Hepatocyte (in vitro differentiated cells): ENCODE results near the gene DKK1. TPM values are rescaled to one million over a fixed set of nuclear protein-coding genes. Genes with fewer than 3 reads are reported as not detected.
A peak's percentile ranks its signal among the peaks of the same experiment; 100 is the strongest.

ENCODE experiments used
- DNase-seq: peaks from one replicate; pipeline ENCODE4 v3.0.0-alpha.2; 2016; ENCODE audit warnings: low spot score
- H2AFZ ChIP-seq: fragments of 200-600 bp; sonication (generic); 2 replicates; pipeline ENCODE4 v1.6.0; 2016; ENCODE audit warnings: antibody characterized with exemption, mild to moderate bottlenecking
- H3K27ac ChIP-seq: fragments of 200-600 bp; sonication (generic); 2 replicates; pipeline ENCODE4 v1.5.1; 2016; ENCODE audit warnings: mild to moderate bottlenecking
- H3K27me3 ChIP-seq: fragments of 200-600 bp; sonication (generic); 2 replicates; pipeline ENCODE4 v1.6.1; 2016
- H3K36me3 ChIP-seq: fragments of 200-600 bp; sonication (generic); replicated peaks from 2 replicates; pipeline ENCODE4 v1.5.1; 2016; ENCODE audit warnings: low read depth; ENCODE audit not compliant: insufficient read depth
- H3K4me1 ChIP-seq: fragments of 200-600 bp; sonication (generic); 2 replicates; pipeline ENCODE4 v1.5.1; 2016; ENCODE audit warnings: mild to moderate bottlenecking, moderate library complexity; ENCODE audit not compliant: insufficient read depth
- H3K4me2 ChIP-seq: fragments of 200-600 bp; sonication (generic); 2 replicates; pipeline ENCODE4 v1.6.0; 2016
- H3K4me3 ChIP-seq: fragments of 200-600 bp; sonication (generic); 2 replicates; pipeline ENCODE4 v1.5.1; 2016; ENCODE audit warnings: mild to moderate bottlenecking
- H3K79me2 ChIP-seq: fragments of 200-600 bp; sonication (generic); 2 replicates; pipeline ENCODE4 v1.6.0; 2017; ENCODE audit warnings: mild to moderate bottlenecking
- H3K9me2 ChIP-seq: fragments of 200-600 bp; sonication (generic); replicated peaks from 2 replicates; pipeline ENCODE4 v1.6.0; 2017; ENCODE audit warnings: mild to moderate bottlenecking; ENCODE audit not compliant: insufficient read depth
- H3K9me3 ChIP-seq: fragments of 200-600 bp; sonication (generic); 2 replicates; pipeline ENCODE4 v1.5.1; 2016; ENCODE audit warnings: low read depth, mild to moderate bottlenecking
- H4K20me1 ChIP-seq: fragments of 200-600 bp; sonication (generic); 2 replicates; pipeline ENCODE4 v1.6.0; 2016; ENCODE audit warnings: mild to moderate bottlenecking; ENCODE audit not compliant: insufficient read depth, poor library complexity, severe bottlenecking
- EZH2 ChIP-seq: fragments of 200-600 bp; sonication (generic); IDR thresholded peaks from 2 replicates; pipeline ENCODE4 v1.6.1; 2016; ENCODE audit warnings: antibody characterized with exemption, mild to moderate bottlenecking, borderline replicate concordance
- EZH2phosphoT487 ChIP-seq: fragments of 200-600 bp; sonication (generic); IDR thresholded peaks from one replicate; pipeline ENCODE4 v1.6.1; 2018; ENCODE audit warnings: antibody characterized with exemption, mild to moderate bottlenecking, low read depth, moderate library complexity; ENCODE audit not compliant: unreplicated experiment, severe bottlenecking
- WGBS: methylation state at CpG from one replicate; pipeline ENCODE4 v1.1.6; 2016; ENCODE audit warnings: low lambda C conversion rate; ENCODE audit errors: missing lambda C conversion rate; 5-methylcytosine and 5-hydroxymethylcytosine counted together
- polyA plus RNA-seq: library from polyadenylated mRNA; unstranded; fragments of >200 nt; fragmentation: Nextera tagmentation; extraction: Ambion mirVana; gene quantifications from 2 replicates; pipeline ENCODE4 v1.2.1, GENCODE V29; 2016
- total RNA-seq: library from RNA; depleted of rRNA; stranded (reverse); fragments of >200 nt; gene quantifications from 2 replicates; pipeline ENCODE4 v1.2.3, GENCODE V29; 2014
- TF ChIP-seq, protein P1 (sequence below): fragments of 200-600 bp; sonication (generic); IDR thresholded peaks from 2 replicates; pipeline ENCODE4 v1.5.1; 2016; ENCODE audit warnings: antibody characterized with exemption, mild to moderate bottlenecking; ENCODE audit not compliant: poor library complexity

DKK1 gene, protein sequence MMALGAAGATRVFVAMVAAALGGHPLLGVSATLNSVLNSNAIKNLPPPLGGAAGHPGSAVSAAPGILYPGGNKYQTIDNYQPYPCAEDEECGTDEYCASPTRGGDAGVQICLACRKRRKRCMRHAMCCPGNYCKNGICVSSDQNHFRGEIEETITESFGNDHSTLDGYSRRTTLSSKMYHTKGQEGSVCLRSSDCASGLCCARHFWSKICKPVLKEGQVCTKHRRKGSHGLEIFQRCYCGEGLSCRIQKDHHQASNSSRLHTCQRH
- total RNA-seq (40.3 and 47.1 TPM in 2 replicates), polyA plus RNA-seq (42.8 and 62.4 TPM in 2 replicates)

DNA sequence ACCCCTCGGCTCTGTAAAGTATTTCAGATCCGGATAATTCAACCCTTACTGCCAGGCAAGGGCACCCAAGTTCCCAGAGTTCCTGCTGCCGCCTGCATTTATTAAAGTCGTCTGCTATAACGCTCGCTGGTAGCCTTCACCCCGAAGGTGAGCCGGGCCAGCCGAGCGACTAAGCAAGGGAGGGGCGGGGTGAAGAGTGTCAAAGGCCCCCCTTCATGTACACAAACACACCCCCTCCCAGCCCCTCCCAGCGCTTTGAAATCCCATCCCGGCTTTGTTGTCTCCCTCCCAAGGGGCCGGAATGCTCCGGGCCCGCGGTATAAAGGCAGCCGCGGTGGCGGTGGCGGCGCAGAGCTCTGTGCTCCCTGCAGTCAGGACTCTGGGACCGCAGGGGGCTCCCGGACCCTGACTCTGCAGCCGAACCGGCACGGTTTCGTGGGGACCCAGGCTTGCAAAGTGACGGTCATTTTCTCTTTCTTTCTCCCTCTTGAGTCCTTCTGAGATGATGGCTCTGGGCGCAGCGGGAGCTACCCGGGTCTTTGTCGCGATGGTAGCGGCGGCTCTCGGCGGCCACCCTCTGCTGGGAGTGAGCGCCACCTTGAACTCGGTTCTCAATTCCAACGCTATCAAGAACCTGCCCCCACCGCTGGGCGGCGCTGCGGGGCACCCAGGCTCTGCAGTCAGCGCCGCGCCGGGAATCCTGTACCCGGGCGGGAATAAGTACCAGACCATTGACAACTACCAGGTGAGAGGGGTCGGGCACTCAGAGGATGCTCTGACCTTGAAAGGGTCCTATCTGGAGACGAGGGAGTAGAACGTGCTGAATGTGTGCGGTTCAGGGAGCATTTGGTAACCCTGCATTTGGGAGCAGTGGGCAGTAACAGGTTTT is at the start of gene DKK1:
Gene DKK1 (plus strand): TSS at position 349 of the 889 bp plus-strand sequence. CDS start 154 bp downstream, at position 503.
- Histone ChIP-seq H3K27me3 (peaks cover 31% of the 10 kb centered on the region), H3K79me2 (no peaks in the 10 kb centered on the region), H3K4me2 (peak within 1 kb of the TSS; percentile 98), H3K9me3 (no peaks in the 10 kb centered on the region), H3K36me3 (no peaks in the 10 kb centered on the region), H4K20me1 (no peaks in the 10 kb centered on the region), H3K4me1 (peaks cover 6% of the 10 kb centered on the region), H3K27ac (no peak within 1 kb of the TSS), H2AFZ (peak within 1 kb of the TSS; percentile 90), H3K4me3 (peak within 1 kb of the TSS; percentile 90), H3K9me2 (no peaks in the 10 kb centered on the region)
- 1% methylated on average over 44 of the region's 55 CpGs for WGBS
- peak; percentile 86 for DNase-seq
- TF ChIP-seq, protein P1, sequence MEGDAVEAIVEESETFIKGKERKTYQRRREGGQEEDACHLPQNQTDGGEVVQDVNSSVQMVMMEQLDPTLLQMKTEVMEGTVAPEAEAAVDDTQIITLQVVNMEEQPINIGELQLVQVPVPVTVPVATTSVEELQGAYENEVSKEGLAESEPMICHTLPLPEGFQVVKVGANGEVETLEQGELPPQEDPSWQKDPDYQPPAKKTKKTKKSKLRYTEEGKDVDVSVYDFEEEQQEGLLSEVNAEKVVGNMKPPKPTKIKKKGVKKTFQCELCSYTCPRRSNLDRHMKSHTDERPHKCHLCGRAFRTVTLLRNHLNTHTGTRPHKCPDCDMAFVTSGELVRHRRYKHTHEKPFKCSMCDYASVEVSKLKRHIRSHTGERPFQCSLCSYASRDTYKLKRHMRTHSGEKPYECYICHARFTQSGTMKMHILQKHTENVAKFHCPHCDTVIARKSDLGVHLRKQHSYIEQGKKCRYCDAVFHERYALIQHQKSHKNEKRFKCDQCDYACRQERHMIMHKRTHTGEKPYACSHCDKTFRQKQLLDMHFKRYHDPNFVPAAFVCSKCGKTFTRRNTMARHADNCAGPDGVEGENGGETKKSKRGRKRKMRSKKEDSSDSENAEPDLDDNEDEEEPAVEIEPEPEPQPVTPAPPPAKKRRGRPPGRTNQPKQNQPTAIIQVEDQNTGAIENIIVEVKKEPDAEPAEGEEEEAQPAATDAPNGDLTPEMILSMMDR, result peak; percentile 89
- TF ChIP-seq EZH2phosphoT487 (no peak), EZH2 (peak; percentile 6)

DNA sequence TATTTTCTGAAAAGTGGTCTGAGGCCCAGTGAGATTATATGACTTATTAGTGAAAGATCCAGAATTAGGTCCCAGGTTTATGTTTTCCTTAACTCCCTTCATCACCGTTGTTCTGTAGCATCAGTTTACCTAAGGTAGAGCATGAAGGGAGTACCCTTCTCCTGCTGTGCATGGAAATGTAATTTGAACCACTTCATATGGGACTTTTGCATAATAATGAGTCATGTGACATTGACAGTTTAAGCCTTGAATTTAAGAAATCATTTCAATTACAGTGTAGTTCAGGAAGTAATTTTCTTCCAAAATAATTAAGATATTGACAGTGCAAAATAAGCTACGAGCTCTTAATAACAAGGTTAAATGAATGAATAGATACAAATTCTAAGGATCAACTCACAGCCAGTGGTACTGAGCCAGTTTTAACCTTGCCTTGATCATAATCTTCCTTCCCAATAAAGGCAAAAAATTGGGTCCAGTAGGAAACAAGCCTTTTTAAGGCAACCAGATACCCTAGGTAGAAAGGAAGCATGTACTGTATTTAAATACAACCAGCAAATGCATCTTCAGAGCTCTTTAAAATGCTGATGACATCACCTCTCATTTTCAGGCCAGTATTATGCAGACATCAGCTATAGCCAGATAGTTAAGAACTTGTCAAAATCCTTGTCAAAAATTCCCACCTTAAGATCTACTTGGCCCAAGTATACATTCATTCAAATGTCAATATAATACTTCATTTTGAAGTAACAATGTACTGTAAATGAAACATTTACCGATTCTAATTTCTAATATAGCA is 48.8 kb upstream of the DKK1 start:
- no peak overlapping the region for H3K4me3 ChIP-seq
- no peak overlapping the region for H2AFZ ChIP-seq
- no peak for TF ChIP-seq EZH2phosphoT487
- TF ChIP-seq, protein P1, result no peak
- no peak for TF ChIP-seq EZH2
- no peaks in the 10 kb centered on the region for H4K20me1 ChIP-seq
- no peak overlapping the region for H3K27ac ChIP-seq
- H3K4me1 ChIP-seq, result no peaks in the 10 kb centered on the region
- no peak for DNase-seq
- no peaks in the 10 kb centered on the region for H3K36me3 ChIP-seq
- H3K9me3 ChIP-seq, result no peaks in the 10 kb centered on the region
- WGBS, result 92% methylated on average over 3 of the region's 3 CpGs
- H3K4me2 ChIP-seq, result no peak overlapping the region
- no peaks in the 10 kb centered on the region for H3K9me2 ChIP-seq
- no peaks in the 10 kb centered on the region for H3K27me3 ChIP-seq
- no peaks in the 10 kb centered on the region for H3K79me2 ChIP-seq

DNA sequence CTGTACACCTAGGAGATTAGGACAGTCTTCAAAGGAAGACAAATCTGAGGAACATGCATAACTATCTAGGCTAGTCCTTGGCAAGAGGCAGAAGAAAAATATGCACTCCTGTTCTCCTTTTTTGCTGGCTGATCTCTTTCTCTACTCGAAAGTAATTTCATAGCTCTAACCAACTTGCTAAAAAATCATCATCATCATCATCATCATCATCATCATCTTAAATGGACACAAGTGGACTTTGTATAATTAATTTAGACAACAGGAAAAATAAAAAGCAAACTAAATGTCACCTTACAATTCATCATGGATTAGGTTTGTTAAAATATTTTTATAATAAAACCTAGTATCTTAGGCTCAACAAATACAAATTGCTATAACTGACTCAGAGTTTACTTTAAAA is 47.2 kb upstream of the DKK1 start:
- 85% methylated on average over 1 of the region's 1 CpG for WGBS
- Histone ChIP-seq H3K27me3 (no peaks in the 10 kb centered on the region), H3K36me3 (no peaks in the 10 kb centered on the region), H3K79me2 (no peaks in the 10 kb centered on the region), H3K4me3 (no peak overlapping the region), H3K4me2 (no peak overlapping the region), H2AFZ (no peak overlapping the region), H3K27ac (no peak overlapping the region), H3K9me3 (no peaks in the 10 kb centered on the region), H3K9me2 (no peaks in the 10 kb centered on the region), H3K4me1 (no peaks in the 10 kb centered on the region), H4K20me1 (no peaks in the 10 kb centered on the region)
- DNase-seq, result no peak
- TF ChIP-seq EZH2phosphoT487 (no peak), EZH2 (no peak)
